ENCODE measurements around the gene FOXJ3.

Gene FOXJ3

DNA sequence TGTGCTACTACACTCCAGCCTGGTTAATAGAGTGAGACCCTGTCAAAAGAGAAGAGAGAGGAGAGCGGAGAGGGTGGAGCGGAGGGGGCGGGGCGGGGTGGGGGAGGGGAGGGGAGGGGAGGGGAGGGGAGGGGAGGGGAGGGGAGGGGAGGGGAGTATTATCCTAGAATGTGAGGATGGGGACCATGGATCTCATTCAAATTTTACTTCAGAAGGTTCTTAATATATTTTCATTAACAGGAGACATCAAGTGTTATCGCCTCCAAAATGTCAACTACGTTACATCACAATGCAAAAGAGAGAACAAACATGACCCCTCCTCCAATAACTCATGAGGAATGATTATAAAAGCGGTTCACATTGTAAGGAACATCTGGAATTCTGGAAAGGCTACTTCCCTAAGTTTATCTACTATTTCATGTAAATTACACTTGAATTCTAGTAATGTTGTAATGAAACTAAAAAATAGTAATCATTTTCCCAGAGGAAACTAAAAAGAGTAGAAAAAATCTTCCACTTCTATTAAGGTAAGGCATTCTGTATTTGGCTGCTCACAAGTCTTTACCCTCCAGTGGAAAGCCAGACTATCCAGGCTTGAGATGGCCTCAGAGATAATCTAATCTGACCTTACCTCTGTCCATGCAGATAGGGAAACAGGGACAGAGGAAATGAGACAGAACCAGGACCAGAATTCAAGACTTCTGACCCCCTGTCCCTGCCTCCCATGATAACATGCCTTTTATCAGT is 151.7 kb downstream of the FOXJ3 start:
- DNase-seq: no peak

DNA sequence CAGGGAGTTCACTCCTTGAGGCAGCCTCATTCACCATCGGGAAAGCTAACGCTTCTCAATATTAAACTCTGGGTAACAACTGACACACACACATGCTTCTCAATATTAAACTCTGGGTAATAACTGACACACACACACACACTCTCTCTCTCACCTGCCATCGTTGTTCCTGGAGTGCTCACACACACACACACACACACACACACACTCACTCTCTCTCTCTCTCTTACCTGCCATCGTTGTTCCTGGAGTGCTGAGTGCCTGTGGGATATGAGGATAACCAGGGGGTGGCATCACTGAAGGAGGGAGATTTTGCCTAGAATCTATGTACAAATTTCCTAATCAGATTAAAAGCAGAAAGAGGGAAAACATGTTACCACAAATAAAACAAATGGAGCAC is 153.3 kb downstream of the FOXJ3 start:
- no peak for DNase-seq

DNA sequence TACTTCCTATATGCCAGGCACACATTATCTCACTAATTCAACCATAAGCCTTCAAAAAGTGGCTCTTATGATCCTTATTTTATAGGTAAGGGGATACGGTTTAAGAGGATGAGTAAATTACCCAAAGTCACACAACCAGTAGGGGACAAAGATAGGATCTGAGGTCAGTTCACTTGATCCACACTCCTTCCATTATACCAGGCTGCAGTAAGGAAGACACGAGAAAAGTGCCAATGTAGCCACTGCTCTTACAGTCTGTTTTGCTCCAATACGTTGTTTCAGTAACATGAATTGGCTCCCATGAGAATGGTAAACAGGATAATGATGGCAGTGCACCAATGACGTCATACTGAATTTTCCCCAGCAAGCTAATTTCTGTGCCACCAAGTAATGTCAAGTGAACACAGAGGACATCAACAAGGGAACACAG is 155.1 kb downstream of the FOXJ3 start:
- no peak for DNase-seq

DNA sequence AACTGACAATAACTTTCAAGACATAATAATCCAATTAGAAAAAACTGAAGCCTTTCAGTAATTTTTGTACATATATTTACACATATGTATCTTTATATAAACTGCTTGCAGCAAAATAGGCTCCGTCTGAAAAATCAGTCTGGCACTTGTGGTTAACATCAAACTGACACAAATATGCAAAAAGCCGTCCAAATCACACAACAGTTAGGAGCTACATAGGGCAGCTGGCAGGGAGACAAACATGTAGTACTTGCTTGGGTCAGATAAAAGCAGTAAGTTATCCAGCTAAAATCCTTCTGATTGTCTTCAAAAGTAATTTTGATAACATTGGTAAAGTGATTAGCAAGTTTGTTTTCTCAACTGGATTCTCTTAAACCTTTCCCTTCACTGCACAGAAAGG is 155.8 kb downstream of the FOXJ3 start:
- DNase-seq: no peak

DNA sequence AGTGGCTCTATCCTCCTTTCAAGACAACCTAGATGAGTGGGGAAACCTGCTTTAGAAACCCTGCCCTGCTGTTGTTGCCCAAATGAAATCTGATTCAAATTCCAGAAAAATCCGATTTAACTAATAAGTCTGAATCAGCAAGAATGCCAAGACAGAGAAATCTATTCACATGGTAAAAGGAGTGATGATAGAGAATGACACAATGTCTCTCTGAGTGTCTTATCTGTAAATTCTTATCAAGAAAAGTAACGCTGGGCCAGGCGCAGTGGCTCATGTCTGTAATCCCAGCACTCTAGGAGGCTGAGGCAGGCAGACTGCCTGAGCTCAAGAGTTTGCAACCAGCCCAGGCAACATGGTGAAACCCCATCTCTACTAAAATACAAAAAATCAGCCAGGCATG is 156.8 kb downstream of the FOXJ3 start:
- no peak for DNase-seq

DNA sequence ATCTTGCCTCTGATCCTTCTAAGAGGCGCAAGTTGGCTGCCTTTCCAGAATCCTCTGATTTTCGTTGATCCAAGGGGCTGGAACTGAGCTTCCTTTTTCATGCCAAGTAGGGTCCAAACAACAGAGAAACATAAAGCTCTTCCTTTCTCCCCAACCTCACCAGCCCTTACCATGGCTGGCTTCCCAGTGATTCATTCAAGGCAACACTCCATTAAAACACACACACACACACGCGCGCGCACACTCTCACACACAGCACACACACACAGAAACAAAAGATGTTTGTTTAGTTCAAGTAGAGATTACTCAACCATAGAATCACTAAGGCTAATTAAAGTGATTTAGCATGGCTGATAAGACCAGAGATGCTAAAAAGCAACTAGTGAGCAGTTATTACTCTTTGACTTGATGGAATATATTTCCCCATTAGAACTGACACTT is 157.5 kb downstream of the FOXJ3 start:
- DNase-seq: no peak

DNA sequence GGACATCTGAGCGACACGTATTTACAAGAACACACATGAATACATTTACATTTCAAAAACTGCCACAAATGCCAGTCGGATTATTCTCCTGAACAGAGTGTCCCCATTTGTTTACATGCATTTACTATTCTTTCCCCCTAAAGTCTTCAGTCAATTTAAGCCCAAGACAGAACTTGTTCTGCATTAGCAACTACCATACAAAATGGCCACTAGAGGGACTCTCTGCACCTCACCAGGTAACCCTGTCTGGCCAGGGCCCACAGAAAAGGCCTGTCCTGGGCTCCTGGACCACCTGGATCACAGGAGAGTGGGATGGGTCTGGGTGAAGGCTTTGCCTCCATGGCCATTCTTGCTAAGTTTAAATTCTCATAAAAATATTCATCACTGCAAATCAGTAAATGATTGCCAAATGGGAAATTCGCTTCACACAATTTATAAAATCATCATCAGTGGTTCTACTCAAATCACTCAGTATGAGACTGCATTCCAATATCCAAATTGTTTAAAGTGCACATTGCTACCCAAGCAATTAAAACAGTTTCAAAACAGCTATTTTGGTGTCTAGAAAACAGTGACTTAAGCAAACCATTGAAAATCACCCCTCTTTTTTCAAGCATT is 158.0 kb downstream of the FOXJ3 start:
- no peak for DNase-seq

DNA sequence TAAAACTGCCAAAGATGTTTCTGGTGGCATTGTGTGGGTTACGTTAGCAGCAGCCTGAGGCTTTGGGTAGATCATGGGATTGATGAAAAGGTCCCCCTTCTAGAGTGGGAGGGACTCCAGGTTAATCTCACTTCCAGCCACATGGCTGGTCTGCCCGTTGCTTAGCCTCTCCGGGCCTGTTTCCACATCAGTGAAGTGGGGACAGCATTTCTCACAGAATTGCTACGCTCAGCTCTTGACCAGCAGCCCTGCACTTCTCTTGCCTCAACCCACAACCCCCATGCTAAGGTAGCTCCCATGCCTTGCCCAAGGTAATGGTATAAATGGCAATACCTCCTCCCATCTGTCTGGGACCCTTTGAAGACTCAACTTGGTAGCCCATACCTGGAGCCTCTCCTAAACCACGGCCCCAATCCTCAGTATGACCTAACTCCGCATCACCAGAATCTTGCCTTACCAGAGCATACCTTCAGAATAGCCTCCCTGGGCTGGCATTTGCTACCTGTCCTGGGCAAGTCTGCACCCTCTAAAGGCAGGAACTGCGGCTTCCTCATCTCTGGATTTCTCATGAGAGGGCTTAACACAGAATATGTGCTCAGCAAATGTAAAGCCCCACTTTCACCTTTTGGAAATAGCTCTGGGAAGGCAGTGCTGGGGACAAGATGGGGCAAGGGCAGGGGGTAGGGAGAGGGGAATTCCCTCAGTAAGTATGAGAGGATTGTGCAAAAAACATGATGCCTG is 159.6 kb downstream of the FOXJ3 start:
- DNase-seq: no peak

DNA sequence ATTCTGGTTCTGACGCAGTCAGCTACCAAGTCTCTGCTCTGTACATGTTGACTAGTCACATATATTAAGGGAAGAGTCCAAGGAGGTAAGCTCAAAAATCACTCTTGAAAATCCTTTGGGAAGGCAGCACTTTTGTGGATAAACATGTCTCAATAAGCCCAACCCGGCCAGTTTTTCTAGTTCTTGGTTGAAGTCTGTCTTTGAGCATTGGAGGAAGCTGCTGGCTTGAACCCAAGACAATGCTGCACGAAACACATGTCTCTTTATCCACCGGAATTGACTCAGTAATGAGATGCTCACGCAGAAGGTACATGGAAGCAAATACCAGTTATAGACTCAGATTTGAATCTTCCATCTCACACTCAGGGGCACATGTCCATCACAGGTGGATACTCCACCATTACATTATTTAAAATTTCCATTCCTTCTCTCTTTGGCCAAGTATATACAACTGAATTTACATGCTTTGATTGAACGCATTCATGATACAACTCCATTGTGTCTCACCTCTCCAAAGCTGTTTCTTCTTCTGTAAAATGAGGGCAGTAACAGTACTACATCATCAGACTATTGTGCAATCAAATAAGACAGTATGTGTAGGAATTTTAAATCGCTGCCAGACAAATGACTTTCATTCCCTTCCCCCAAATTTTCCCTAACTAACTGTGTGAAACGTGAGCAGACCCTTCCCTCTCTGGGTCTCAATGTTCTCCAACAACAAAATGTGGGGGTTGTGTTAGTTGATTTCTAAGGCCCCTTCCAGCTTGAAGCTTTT is 160.9 kb downstream of the FOXJ3 start:
- DNase-seq: no peak

DNA sequence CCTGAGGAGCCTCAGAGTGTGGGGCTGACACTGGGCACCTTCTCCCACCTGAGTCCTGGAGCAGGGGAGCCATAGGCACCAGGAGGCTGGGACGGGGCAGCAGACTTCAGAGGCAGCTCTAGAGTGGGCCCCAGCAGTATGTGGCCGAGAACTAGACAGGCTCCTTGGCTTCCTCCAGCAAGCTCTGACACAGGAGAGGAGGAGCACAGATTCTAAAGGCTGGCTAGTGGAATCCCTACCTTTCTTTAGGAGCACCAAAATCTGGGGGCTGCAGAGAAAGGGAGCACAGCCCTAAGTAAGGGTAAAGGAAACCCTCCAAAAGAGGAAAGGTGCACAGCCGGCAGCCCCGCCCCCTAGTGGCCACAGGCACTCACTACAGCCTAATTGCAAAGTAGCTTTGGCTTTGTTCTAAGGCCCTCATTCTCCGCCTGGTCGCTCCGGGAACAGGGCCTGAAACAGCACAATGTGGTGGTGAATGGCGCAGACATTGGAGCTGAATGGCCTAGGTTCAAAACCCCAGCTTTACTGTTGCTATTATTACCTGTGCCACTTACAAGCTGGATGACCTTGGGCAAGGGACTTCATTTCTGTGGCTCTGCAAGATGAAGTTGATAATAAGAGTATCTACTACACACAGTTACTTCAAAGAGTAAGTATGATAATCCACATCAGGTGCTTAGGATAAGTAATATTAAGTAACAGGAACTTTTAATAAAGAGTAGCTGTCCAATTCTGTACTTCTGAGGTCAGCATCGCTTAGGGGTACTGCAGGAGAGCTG is 161.7 kb downstream of the FOXJ3 start:
- DNase-seq: peak; percentile 29

DNA sequence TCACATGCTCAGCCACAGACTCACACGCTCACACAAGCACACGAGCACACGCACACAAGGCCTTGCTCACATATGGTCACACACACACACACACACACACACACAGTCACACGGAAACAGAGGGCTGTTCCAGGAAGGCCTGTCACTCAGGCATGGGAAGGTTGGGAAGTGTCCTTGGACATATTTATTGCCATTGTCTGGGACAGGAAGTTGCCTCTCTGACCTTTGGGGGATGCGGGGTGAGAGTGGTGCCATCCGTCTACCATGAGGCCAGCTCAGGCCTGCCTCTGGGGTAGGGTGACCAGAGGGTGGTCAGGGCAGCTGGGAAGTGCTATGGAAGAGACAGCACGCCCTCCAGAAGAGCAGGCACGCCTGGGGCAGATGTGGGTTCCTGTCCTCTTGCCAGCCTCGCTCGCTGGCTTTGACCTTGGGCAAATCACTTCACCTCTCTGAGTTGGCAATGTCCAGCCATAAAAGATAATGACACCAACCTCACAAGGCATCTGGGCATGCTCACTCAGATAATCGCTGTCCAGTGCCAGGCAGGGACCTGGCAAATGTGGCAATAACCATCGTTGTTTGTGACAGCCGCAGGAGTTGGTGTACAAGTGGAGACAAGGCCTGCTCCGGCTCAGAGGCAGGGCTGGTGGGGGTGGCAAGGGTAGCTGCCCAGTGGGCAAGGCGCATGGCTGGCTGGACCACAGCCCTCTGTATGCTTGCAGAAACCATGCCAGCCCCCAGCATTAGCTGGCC is 162.5 kb downstream of the FOXJ3 start:
- DNase-seq: no peak

DNA sequence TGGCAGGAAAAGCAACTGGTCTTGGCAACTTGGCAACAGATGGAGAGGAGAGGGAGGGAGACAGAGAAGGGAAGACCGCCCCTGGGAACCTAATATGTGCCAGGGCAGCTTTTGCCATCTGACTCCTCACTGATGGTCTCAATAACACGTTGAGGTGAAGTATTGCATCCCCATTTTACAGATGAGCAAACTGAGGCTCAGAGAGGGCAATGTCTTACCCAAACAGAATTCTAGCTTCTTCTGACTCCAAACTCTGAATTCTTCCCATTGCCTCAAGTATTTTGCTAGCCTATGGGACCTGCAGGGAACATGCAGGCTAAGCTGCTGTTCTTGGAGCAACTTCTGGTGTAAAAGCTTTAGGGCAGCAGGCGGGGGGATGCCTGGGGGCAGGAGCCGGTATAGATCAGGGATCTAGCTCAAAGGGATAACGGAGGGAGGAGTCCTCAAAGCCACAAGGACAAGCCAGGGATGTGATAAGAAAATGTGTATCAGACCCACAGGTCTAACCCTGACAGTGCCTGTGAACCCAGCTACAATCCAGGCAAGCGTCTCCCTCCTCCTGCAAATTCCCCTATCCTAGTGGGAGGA is 163.3 kb downstream of the FOXJ3 start:
- DNase-seq: no peak

DNA sequence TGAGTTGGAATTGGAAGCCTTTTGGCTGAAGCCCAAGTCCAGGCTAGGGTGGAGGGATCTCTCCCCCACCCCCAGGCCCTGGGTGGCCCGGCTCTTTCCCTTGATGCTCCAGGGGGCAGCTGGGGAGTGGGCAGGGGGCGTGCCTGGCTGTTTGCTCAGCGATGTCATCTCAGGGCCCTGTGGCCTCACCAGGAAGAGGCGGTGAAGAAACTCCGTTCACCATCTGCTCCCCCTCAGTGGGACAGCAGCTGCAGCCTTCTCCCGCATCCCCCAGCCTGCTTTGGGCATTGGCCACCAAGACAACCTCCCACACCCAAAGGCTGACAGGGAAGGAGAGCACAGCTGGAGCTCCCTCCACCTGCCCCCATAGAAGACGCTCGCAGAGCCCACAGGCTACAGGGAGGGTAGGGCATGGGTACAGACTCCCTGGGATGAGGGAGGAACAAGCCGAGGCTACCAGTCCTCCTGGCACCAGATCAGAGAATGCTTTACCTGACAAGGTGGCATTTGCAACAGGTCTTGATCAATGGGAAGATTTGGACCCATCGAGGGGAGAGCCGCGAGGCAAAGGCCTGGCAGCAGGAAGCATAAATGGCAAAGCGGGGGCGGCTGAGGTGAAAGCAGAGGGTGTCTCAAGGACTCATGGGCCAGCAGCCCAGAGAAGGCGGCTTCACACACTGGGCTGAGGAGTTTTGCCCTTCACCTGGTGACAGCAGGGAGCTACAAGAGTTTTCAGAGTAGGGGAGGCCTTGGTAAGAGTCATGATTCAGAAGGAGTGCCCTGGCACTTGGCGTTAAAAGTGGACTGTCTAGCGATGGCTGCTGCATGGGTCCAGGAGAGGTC is 164.0 kb downstream of the FOXJ3 start:
- DNase-seq: no peak

DNA sequence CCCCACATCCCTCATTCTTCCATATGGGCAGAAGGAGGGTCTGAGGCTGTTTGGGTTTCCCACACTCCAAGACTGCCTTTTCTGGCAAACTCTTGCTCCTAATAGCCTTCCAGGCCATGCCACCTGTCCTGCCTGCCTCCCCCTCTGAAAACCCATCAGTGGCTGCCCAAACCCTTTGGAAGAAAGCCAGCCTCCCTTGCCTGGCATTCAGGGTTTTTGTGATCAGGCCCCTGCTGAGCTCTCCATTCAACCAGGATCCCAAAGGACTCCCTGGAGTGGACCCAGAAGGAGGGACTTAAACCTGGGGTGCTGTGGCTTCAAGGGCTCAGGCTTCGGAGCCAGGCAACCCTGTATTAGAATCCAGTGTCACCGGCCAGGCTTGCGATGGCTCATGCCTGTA is 166.3 kb downstream of the FOXJ3 start:
- no peak for DNase-seq

DNA sequence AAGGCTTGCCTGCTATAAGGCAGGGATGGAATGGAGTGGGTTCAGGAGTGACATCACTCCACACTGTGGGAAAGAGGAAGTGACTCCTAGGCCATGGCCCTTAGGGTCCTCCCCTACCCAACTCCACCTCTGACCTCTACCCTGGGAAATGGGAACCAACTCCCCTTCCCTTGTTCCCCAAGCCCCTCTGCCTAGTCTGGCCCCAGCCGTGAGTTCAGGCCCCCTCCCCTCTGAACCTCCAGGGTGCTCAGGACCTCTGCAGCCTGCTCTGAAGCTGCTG is 166.7 kb downstream of the FOXJ3 start:
- no peak for DNase-seq

DNA sequence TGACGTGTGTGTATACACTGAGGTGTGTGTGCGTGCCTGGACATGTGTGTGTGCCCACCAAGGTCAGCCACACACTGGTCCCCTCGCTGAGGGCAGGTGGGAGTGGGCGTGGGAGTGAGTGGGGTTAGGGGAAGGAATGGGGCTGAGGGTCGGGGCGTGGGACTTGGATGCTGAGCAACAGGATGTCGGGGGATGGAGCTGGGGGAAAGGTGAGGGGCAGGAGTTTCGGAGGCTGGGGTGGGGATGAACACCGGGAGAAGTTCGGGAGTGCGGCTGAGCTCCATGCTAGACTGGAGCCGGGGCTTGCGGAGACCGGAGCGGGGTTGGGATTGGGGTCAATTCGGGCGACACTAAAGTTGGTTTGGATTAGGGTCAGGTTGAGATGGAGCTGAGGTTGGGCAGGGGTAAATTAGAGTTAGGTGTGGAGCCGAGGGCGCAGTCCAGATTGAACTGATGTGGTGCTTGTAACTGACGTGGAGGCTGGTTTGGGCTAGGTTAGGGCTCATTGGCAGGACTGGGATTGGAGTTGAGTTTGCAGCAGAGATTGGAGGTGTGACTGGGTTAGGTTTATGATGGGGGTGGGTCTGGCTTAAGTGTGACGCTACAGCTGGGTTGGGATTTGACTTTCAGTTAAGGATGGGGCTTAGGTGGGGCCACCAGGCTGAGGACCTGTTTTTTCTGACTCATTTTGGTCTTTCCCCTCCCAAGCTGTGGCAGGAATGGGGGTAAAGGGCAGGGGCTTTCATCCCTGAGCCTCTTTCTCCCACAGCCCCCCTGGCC is 167.2 kb downstream of the FOXJ3 start:
- no peak for DNase-seq

DNA sequence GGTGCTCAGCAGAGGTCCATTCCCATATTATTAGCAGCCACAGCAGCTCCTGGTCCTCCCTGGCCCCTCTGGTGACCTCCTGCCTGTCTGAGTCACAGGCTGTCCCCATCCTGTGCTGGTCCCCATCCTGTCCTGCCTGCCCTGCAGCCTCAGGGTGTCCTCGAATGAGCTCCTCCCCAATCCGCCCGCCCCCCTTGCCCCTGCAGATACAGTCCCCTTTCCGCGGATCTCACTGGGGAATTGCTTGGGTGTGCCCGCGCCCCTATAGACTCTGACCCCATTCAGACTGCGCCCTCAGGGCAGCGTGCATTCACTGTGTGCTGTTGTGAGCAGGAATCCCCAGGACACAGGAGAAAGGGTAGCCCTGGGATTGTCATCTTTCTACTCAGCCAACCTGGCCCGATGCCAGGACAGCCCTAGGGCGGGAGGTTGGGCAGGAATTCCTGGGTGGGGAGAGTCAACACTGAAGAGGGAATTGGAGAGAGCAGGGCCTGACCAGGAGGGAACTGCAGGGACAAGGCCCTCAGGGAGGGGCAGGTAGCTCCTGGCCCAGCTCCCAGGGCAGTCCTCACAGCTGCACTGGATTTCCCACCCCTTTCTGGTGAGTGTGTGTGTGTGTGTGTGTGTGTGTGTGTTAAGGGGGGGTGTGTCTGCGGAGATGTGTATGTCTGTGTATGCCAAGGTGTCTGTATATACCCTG is 169.4 kb downstream of the FOXJ3 start:
- DNase-seq: no peak

DNA sequence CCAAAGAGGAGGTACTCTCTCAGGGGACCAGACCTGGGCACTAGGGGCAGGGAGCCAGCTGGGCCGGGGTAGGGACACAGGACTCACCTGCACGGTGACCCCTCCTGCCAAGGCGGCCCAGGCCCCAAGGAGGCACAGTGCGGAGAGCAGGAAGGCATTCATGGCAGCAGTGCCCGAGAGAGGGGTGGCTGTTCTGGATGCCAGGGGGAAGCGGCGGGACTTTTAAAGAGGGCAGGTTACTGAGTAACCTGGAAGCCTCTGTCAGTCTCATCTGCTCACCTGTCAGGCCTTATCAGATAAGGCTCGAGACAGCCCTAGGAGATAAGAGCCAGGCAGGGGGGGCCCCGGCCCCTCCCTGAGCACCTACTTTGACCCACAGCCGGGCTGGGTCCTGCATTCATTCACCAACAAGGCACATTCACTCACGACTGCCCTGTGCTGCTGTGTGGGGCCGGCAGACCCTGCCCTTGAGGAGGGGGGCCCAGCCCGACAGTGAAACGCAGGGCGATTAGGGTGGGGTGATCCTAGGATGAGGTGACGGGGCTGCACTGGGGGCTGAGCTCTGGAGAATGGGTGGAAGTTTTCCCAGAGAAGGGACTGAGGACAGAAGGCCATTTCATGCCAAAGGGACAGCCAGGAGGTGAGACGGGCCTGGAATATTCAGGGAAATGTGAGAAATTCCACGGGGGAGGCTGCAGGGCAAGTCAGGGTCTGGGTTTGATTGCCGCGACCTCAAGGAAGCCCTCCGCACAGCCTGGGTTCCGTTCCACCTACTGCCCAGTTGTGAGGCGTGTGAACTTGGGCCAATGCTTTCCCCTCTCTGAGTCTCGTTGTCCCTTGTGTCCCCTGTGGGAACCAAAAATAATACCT is 170.2 kb downstream of the FOXJ3 start, which contains the start of gene GUCA2A:
GUCA2A (minus strand) TSS at position 195 of the 870 bp plus-strand sequence; CDS start at position 162, 33 bp downstream.
- DNase-seq: no peak

Measured in NCI-H2171 (cell line).